ENCODE results near the gene TCTA. TPM values are rescaled to one million over a fixed set of nuclear protein-coding genes. Genes with fewer than 3 reads are reported as not detected.
A peak's percentile ranks its signal among the peaks of the same experiment; 100 is the strongest.

TCTA gene
- total RNA-seq, 1 experiment from 2014 or later = 25.7 TPM

DNA sequence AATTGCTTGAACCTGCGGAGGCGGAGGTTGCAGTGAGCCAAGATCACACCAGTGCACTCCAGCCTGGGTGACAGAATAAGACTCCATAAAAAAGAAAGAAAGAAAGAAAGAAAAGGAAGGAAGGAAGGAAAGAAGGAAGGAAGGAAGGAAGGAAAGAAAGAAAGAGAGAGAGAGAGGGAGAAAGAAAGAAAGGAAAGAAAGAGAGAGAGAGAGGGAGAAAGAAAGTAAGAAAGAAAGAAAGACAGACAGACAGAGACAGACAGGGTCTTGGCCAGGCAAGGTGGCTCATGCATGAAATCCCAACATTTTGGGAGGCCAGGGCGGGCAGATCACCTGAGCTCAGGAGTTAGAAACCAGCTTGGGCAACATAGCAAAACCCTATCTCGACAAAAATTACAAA lies 41.4 kb downstream of the TCTA start:
- in situ Hi-C loops (cut with HindIII; ENCODE audit: low sequenced_read_pairs) = no loop called here
- DNase-seq (ENCODE audit: low spot score) = no peak

DNA sequence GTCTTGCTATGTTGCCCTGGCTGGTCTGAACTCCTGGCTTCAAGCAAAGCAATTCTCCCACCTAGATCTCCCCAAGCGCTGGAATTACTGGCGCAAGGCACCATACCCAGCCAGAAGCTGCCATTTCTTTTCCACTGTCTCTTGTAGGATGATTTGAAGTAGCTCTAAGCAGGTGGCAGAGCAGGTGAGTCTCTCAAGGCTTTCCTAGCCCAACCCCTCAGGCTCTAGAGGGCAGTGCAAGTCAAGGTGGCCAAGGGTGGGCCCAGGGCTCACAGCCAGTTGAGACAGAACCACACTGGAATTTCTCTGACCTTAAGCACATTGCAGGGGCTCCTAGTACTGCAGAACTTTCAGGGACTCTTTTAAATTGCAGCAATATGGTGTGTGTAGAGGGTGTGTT lies 42.2 kb downstream of the TCTA start:
- DNase-seq (ENCODE audit: low spot score) = peak; percentile 46
- in situ Hi-C loops (cut with HindIII; ENCODE audit: low sequenced_read_pairs) = no loop called here

DNA sequence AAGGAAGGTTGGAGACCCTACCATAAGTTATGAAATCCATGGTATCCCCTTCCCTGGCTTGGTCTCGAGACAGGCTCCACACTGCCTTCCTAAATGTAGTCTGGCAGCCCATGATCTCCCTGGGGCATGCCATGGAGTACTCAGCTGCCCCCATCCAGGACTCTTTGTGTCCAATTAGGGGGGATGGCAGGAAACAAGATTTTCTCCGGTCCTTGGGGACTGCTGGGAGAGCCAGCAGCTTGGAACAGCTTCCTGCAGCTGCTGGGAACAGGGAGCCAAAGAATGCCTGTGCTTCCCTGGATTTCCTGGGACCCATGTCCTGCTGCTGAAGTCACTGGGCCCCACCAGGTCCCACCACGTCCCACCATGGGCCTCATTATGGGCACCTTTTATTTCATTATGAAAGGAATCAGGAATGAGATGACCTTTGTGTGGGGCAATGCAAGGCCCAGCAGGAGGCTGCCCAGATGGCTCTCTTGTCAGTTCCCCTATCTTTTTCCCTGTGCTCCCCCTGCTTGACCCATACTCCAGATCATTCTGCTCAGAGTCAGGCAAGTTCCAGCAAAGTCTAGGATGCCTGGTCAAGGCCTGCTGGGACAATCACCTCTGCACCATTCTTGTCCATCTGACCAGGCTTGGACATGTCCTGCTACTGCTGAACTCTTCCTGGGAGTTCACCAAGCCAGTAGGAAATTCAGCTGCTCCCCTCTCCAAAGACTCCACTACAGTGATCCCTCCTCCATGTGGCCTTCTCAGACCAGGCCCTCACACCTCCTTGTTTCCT lies 42.9 kb downstream of the TCTA start:
- in situ Hi-C loops (cut with HindIII; ENCODE audit: low sequenced_read_pairs) = no loop called here
- DNase-seq (ENCODE audit: low spot score) = no peak

DNA sequence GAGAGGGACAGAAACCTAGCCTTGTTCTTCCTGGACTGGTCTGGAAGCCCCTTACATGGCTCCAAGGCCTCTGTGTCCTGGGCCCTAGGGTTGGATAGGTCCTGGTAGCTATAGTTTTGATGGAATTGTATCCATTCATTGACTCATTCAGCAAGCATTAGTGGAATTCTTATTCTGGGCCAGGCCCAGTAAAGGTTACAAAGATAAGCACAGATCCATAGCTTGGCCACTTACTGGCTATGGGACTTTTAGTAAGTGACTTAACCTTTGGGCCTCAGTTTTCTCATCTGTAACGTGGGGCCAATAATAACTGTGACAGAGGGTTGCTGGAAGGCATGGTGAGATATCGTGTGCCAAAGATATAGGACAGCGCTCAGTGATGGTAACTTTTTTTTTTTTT lies 44.2 kb downstream of the TCTA start:
- no peak for DNase-seq (ENCODE audit: low spot score)
- in situ Hi-C loops (cut with HindIII; ENCODE audit: low sequenced_read_pairs) = no loop called here

- no peak for DNase-seq (ENCODE audit: low spot score)
- in situ Hi-C loops (cut with HindIII; ENCODE audit: low sequenced_read_pairs) = no loop called here
These were observed 48.1 kb downstream of the TCTA start for GRCh38 chr3:49460188-49460890.

GRCh38 chr3:49460956-49461355 lies 48.7 kb downstream of the TCTA start:
- DNase-seq (ENCODE audit: low spot score) = no peak
- in situ Hi-C loops (cut with HindIII; ENCODE audit: low sequenced_read_pairs) = no loop called here

DNA sequence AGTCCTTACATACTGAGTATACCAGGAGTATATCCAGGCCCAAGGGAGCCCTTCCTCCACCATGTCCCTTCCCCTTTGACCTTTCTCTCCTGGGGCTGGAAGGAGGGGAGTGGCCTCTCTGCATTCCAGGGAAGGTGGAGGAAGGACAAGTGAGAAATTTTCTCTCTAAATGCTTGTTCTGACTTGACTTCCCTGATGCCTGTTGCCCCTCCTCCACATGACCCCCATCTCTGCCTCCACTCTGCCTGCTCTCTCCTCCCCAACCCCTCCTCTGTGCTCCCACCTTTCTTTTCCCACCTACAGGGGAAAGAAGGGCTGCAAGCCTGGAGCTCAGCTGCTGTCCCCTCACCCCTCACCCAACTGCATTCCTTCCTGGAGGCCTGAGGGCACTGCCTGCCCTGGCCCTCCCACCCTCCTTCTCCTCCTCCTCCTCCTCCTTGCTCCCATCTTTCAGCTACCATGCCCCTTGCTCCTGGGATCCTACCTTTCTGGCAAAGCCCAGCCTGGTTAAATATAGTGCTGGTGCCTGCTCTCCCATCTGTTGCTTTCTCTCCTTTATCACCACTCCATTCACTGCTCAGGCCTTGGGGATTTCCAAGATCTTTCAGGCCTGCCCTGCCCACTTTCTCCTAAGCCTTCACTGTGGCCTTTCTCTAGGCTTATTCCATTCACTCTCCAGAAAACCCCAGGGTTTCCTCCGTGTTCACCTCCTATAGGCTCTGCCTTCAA lies 49.4 kb downstream of the TCTA start:
- peak; percentile 31 for DNase-seq (ENCODE audit: low spot score)

GRCh38 chr3:49462222-49462621 lies 50.0 kb downstream of the TCTA start:
- no peak for DNase-seq (ENCODE audit: low spot score)
- in situ Hi-C loops (cut with HindIII; ENCODE audit: low sequenced_read_pairs) = no loop called here

More for the DNA sequence above, 49.4 kb downstream of the TCTA start:
- in situ Hi-C loops (cut with HindIII; ENCODE audit: low sequenced_read_pairs) = no loop called here

- DNase-seq (ENCODE audit: low spot score) = no peak
- in situ Hi-C loops (cut with HindIII; ENCODE audit: low sequenced_read_pairs) = no loop called here
These were observed 53.2 kb downstream of the TCTA start for GRCh38 chr3:49465270-49466034.

Other genes with a start within 250 kb of the TCTA start
- gene CCDC71, start 246.1 kb upstream of the TCTA start, total RNA-seq (2014; rRNA removed; shearing (Covaris generic)) = 60.1 and 69.5 TPM in 2 replicates
- 20.0 and 30.9 TPM in 2 replicates for gene KLHDC8B, start 240.8 kb upstream of the TCTA start, total RNA-seq (2014; rRNA removed; shearing (Covaris generic))
- gene C3orf62, start 135.2 kb upstream of the TCTA start, total RNA-seq (2014; rRNA removed; shearing (Covaris generic)) = 0.31 and 1.7 TPM in 2 replicates
- 21.6 and 25.3 TPM in 2 replicates for gene USP4, start 72.4 kb upstream of the TCTA start, total RNA-seq (2014; rRNA removed; shearing (Covaris generic))
- 2.5 TPM in 1 of 2 replicates, not detected in the other for gene GPX1, start 54.1 kb upstream of the TCTA start, total RNA-seq (2014; rRNA removed; shearing (Covaris generic))
- 562 and 605 TPM in 2 replicates for gene RHOA, start 447 bp upstream of the TCTA start, total RNA-seq (2014; rRNA removed; shearing (Covaris generic))
- 0.14 and 0.55 TPM in 2 replicates for gene AMT, start 10.1 kb downstream of the TCTA start, total RNA-seq (2014; rRNA removed; shearing (Covaris generic))
- 7.4 and 7.8 TPM in 2 replicates for gene NICN1, start 16.9 kb downstream of the TCTA start, total RNA-seq (2014; rRNA removed; shearing (Covaris generic))
- gene DAG1, start 57.8 kb downstream of the TCTA start, total RNA-seq (2014; rRNA removed; shearing (Covaris generic)) = 91.3 and 143 TPM in 2 replicates
- gene BSN, start 142.1 kb downstream of the TCTA start, total RNA-seq (2014; rRNA removed; shearing (Covaris generic)) = 0.24 and 0.31 TPM in 2 replicates

All from G401 (cell line).